K562 (cell line): ENCODE results near the gene SAPCD1. TPM values are rescaled to one million over a fixed set of nuclear protein-coding genes. Genes with fewer than 3 reads are reported as not detected.

ENCODE experiments used
- ARHGAP35 ChIP-seq: fragments of 450-650 bp; IDR thresholded peaks from 2 replicates; pipeline ENCODE4 v1.6.1; 2018; ENCODE audit not compliant: partially characterized antibody
- E2F6 ChIP-seq, 2 experiments: IDR thresholded peaks; 2 replicates each; pipeline ENCODE4 v1.6.1; 2011; ENCODE audit warnings: borderline replicate concordance in 1 of 2, control low read depth in 1 of 2, low read depth in 1 of 2, low read length in 1 of 2, mild to moderate bottlenecking in 1 of 2, mixed read lengths in 1 of 2, moderate library complexity in 1 of 2; ENCODE audit not compliant: insufficient read depth in 1 of 2, insufficient read length in 1 of 2, poor library complexity in 1 of 2, severe bottlenecking in 1 of 2; ENCODE audit errors: extremely low read depth in 1 of 2
- HNRNPLL ChIP-seq: fragments of 200-400 bp; formaldehyde crosslinking; IDR thresholded peaks from 2 replicates; pipeline ENCODE4 v1.6.1; 2017; ENCODE audit warnings: low read length, low read depth, mild to moderate bottlenecking; ENCODE audit not compliant: poor library complexity, severe bottlenecking
- SIX5 ChIP-seq, 2 experiments: IDR thresholded peaks; 2 replicates each; pipeline ENCODE4 v1.6.1; 2011; ENCODE audit warnings: low read length in 2 of 2, borderline replicate concordance in 1 of 2, low read depth in 1 of 2, mild to moderate bottlenecking in 1 of 2, moderate library complexity in 1 of 2; ENCODE audit not compliant: insufficient read depth in 1 of 2
- TCFL5 ChIP-seq: fragments of 250-450 bp; sonication (Bioruptor Pico); conservative IDR thresholded peaks from 2 replicates; pipeline ENCODE4 v1.6.1; 2021; ENCODE audit warnings: mild to moderate bottlenecking, moderate library complexity, matching md5 sums
- ZNF217 ChIP-seq: sonication (generic); formaldehyde crosslinking; IDR thresholded peaks from 2 replicates; pipeline ENCODE4 v1.8.0; 2022; ENCODE audit warnings: mild to moderate bottlenecking, missing genetic modification reagents
- ZNF23 ChIP-seq: fragments of 250-450 bp; sonication (Bioruptor Pico); IDR thresholded peaks from 2 replicates; pipeline ENCODE4 v1.4.0; 2020; ENCODE audit warnings: mild to moderate bottlenecking
- polyA plus RNA-seq, 8 experiments: library from polyadenylated mRNA; depleted of rRNA in 4 of 8; stranded (reverse) in 5 of 8; unstranded in 3 of 8; fragments of >200 nt; fragmentation: Nextera tagmentation in 2 of 8; fragmentation: Illumina TruSeq in 1 of 8; extraction: Ambion mirVana in 2 of 8; extraction: Trizol in 1 of 8; gene quantifications; 2 replicates each; pipeline versions ENCODE4 v1.2.1 to v1.2.3, GENCODE V29; 2011 to 2014; ENCODE audit warnings: inconsistent platforms in 1 of 8, missing spikeins in 1 of 8
- total RNA-seq, 7 experiments: library from RNA; depleted of rRNA in 6 of 7; stranded (reverse); fragments of >200 nt in 6 of 7; fragmentation: Illumina TruSeq in 2 of 7; extraction: Trizol in 2 of 7; gene quantifications; 2 replicates each; pipeline versions ENCODE4 v1.2.1 to v1.2.3, GENCODE V29; 2011 to 2021; ENCODE audit warnings: low replicate concordance in 1 of 7
- TF ChIP-seq, protein P1 (sequence below): fragments of 450-650 bp; IDR thresholded peaks from 2 replicates; pipeline ENCODE4 v1.6.1; 2016; ENCODE audit warnings: mild to moderate bottlenecking, moderate library complexity
- TF ChIP-seq, protein P2 (sequence below): sonication (generic); formaldehyde crosslinking; IDR thresholded peaks from 2 replicates; pipeline ENCODE4 v1.8.1; 2023; ENCODE audit warnings: mild to moderate bottlenecking, missing genetic modification reagents

The SAPCD1 gene
- total and polyA plus RNA-seq, 9 of the 15 experiments (the other 6 are each of a cell fraction or from before 2014, with no cell fraction given), result 2.6 to 30.2 (median 7.4) TPM

DNA sequence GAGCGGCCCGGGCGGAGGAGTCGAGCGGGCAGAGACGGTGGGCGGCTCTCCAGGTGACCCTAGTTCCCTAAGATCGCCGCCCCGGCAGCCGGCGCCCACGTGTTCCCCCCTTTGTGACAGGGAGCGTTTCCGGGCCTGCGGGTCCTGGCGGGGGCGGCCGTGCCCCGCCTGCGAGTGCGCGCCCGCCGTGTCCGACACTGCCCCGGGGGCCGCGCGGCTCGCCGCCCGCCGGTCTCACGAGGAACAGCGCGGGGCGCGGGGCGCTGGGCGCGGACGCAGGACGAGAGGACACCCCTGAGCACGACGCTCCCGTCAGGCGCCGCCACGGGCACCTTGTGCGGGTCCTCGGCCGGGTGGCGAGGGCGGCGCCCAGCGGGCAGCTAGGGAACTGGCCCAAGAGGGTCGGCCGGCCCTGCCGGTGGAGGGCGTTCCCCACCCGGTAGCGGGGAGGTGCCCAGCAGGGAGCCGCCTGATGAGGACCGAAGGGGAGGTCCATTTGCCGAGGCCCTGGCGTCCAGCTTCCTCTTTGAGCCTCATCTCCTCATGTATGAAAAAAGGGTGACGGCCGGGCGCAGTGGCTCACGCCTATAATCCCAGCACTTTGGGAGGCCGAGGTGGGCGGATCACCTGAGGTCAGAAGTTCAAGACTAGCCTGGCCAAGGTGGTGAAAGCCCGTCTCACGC, 33.3 kb downstream of the SAPCD1 start, which contains the start of gene VARS1 (continued):
- TF ChIP-seq, protein P1, sequence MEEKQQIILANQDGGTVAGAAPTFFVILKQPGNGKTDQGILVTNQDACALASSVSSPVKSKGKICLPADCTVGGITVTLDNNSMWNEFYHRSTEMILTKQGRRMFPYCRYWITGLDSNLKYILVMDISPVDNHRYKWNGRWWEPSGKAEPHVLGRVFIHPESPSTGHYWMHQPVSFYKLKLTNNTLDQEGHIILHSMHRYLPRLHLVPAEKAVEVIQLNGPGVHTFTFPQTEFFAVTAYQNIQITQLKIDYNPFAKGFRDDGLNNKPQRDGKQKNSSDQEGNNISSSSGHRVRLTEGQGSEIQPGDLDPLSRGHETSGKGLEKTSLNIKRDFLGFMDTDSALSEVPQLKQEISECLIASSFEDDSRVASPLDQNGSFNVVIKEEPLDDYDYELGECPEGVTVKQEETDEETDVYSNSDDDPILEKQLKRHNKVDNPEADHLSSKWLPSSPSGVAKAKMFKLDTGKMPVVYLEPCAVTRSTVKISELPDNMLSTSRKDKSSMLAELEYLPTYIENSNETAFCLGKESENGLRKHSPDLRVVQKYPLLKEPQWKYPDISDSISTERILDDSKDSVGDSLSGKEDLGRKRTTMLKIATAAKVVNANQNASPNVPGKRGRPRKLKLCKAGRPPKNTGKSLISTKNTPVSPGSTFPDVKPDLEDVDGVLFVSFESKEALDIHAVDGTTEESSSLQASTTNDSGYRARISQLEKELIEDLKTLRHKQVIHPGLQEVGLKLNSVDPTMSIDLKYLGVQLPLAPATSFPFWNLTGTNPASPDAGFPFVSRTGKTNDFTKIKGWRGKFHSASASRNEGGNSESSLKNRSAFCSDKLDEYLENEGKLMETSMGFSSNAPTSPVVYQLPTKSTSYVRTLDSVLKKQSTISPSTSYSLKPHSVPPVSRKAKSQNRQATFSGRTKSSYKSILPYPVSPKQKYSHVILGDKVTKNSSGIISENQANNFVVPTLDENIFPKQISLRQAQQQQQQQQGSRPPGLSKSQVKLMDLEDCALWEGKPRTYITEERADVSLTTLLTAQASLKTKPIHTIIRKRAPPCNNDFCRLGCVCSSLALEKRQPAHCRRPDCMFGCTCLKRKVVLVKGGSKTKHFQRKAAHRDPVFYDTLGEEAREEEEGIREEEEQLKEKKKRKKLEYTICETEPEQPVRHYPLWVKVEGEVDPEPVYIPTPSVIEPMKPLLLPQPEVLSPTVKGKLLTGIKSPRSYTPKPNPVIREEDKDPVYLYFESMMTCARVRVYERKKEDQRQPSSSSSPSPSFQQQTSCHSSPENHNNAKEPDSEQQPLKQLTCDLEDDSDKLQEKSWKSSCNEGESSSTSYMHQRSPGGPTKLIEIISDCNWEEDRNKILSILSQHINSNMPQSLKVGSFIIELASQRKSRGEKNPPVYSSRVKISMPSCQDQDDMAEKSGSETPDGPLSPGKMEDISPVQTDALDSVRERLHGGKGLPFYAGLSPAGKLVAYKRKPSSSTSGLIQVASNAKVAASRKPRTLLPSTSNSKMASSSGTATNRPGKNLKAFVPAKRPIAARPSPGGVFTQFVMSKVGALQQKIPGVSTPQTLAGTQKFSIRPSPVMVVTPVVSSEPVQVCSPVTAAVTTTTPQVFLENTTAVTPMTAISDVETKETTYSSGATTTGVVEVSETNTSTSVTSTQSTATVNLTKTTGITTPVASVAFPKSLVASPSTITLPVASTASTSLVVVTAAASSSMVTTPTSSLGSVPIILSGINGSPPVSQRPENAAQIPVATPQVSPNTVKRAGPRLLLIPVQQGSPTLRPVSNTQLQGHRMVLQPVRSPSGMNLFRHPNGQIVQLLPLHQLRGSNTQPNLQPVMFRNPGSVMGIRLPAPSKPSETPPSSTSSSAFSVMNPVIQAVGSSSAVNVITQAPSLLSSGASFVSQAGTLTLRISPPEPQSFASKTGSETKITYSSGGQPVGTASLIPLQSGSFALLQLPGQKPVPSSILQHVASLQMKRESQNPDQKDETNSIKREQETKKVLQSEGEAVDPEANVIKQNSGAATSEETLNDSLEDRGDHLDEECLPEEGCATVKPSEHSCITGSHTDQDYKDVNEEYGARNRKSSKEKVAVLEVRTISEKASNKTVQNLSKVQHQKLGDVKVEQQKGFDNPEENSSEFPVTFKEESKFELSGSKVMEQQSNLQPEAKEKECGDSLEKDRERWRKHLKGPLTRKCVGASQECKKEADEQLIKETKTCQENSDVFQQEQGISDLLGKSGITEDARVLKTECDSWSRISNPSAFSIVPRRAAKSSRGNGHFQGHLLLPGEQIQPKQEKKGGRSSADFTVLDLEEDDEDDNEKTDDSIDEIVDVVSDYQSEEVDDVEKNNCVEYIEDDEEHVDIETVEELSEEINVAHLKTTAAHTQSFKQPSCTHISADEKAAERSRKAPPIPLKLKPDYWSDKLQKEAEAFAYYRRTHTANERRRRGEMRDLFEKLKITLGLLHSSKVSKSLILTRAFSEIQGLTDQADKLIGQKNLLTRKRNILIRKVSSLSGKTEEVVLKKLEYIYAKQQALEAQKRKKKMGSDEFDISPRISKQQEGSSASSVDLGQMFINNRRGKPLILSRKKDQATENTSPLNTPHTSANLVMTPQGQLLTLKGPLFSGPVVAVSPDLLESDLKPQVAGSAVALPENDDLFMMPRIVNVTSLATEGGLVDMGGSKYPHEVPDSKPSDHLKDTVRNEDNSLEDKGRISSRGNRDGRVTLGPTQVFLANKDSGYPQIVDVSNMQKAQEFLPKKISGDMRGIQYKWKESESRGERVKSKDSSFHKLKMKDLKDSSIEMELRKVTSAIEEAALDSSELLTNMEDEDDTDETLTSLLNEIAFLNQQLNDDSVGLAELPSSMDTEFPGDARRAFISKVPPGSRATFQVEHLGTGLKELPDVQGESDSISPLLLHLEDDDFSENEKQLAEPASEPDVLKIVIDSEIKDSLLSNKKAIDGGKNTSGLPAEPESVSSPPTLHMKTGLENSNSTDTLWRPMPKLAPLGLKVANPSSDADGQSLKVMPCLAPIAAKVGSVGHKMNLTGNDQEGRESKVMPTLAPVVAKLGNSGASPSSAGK, result no peak
- TF ChIP-seq, protein P2, sequence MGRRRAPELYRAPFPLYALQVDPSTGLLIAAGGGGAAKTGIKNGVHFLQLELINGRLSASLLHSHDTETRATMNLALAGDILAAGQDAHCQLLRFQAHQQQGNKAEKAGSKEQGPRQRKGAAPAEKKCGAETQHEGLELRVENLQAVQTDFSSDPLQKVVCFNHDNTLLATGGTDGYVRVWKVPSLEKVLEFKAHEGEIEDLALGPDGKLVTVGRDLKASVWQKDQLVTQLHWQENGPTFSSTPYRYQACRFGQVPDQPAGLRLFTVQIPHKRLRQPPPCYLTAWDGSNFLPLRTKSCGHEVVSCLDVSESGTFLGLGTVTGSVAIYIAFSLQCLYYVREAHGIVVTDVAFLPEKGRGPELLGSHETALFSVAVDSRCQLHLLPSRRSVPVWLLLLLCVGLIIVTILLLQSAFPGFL (CRISPR knock-in tag), result no peak
- TF ChIP-seq HNRNPLL (no peak), ZNF217 (CRISPR knock-in tag) (no peak), ARHGAP35 (no peak), E2F6 (IDR thresholded peaks at IDR 0.05; ENCODE audit: borderline replicate concordance in 1 of 2, extremely low read depth in 1 of 2, insufficient read depth in 1 of 2, insufficient read length in 1 of 2, low read depth in 1 of 2, low read length in 1 of 2, poor library complexity in 1 of 2, severe bottlenecking in 1 of 2) (peak; percentile 70 to 92), ZNF23 (no peak), TCFL5 (no peak), SIX5 (IDR thresholded peaks at IDR 0.05; ENCODE audit: borderline replicate concordance in 1 of 2, insufficient read depth in 1 of 2, low read depth in 1 of 2, low read length in 2 of 2) (0 out of 4 replicates have a peak, but pooled peaks of 1 of the 2 experiments have one; percentile 31)
